NT2/D1 (cell line): ENCODE results near the gene PTH2.

Experiments used
- DNase-seq: peaks from one replicate; pipeline ENCODE4 v3.0.0-alpha.2; 2011; ENCODE audit warnings: low read depth, low spot score
- H3K27me3 ChIP-seq: 2 replicates; pipeline ENCODE4 v1.6.0; 2011; ENCODE audit warnings: mild to moderate bottlenecking; ENCODE audit not compliant: insufficient read length, insufficient read depth
- H3K36me3 ChIP-seq: 2 replicates; pipeline ENCODE4 v1.6.1; 2011; ENCODE audit warnings: mild to moderate bottlenecking, low read length, mixed read lengths; ENCODE audit not compliant: insufficient read depth, insufficient read length
- H3K4me1 ChIP-seq: 2 replicates; pipeline ENCODE4 v1.5.1; 2011; ENCODE audit not compliant: insufficient read depth, insufficient read length
- H3K4me3 ChIP-seq: 2 replicates; pipeline ENCODE4 v1.5.1; 2011; ENCODE audit warnings: low read depth; ENCODE audit not compliant: insufficient read length
- H3K9ac ChIP-seq: 2 replicates; pipeline ENCODE4 v1.6.0; 2011; ENCODE audit warnings: low read depth; ENCODE audit not compliant: insufficient read length
- H3K9me3 ChIP-seq: 2 replicates; pipeline ENCODE4 v1.5.1; 2011; ENCODE audit warnings: mild to moderate bottlenecking, low read length; ENCODE audit not compliant: insufficient read depth
- SUZ12 ChIP-seq: IDR thresholded peaks from 2 replicates; pipeline ENCODE4 v1.6.1; 2011; ENCODE audit not compliant: insufficient read length, insufficient read depth; ENCODE audit errors: extremely low read depth
- YY1 ChIP-seq: IDR thresholded peaks from 2 replicates; pipeline ENCODE4 v1.6.1; 2011; ENCODE audit not compliant: insufficient read length, insufficient read depth
- ZNF274 ChIP-seq: IDR thresholded peaks from 2 replicates; pipeline ENCODE4 v1.6.1; 2011; ENCODE audit warnings: mild to moderate bottlenecking, low read depth, low read length

PTH2 gene

DNA sequence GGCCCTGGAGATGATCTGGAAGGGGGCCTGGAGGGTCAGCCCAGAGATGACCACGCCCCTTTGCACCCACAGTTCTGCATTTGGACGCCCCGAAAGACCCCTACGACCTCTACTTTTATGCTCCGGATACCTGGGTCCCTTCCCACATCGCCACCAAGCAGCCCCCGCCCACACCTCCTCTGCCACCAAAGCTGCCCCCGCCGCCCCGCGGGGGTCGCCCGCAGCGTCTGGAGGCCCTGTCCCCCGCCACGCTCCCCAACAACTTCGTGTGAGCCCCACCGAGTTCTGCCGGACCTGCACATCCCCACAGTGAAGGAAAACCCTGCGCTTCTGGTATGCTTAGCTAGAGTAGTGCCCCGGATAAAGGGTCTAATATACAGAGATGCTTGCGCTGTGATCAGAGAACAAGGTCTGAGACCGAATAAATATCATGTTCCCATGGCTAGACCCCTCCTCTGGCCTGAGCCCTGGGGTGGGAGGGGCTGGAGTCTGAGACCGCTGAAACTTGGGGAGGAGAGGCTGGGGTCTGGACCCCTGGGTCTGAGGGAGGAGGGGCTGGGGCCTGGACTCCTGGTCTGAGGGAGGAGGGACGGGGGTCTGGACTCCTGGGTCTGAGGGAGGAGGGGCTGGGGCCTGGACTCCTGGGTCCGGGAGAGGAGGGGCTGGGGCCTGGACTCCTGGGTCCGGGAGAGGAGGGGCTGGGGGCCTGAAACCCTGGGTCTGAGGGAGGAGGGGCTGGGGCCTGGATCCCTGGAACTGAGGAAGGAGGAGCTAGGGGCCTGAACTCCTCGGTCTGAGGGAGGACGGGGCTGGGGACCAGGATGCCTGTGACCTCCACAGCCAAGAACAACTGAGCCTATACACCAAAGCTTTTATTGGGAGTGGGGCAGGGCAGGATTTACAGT is 5.6 kb upstream of the PTH2 start:
- DNase-seq = no peak
- Histone ChIP-seq H3K9ac (peak overlapping the region; percentile 56), H3K4me3 (no peak overlapping the region), H3K9me3 (no peaks in the 10 kb centered on the region), H3K4me1 (peaks cover 5% of the 10 kb centered on the region), H3K27me3 (peaks cover 63% of the 10 kb centered on the region), H3K36me3 (no peaks in the 10 kb centered on the region)
- no peak for TF ChIP-seq SUZ12
- no peak for TF ChIP-seq ZNF274
- no peak for TF ChIP-seq YY1

- Histone ChIP-seq H3K9me3 (no peaks in the 10 kb centered on the region), H3K9ac (peak overlapping the region; percentile 56), H3K4me1 (peaks cover 5% of the 10 kb centered on the region), H3K27me3 (peaks cover 63% of the 10 kb centered on the region), H3K4me3 (peak overlapping the region; percentile 45), H3K36me3 (no peaks in the 10 kb centered on the region)
- DNase-seq = no peak
- TF ChIP-seq YY1 (no peak), ZNF274 (no peak), SUZ12 (no peak)
These were observed 4.8 kb upstream of the PTH2 start for GRCh38 chr19:49427855-49428546.

DNA sequence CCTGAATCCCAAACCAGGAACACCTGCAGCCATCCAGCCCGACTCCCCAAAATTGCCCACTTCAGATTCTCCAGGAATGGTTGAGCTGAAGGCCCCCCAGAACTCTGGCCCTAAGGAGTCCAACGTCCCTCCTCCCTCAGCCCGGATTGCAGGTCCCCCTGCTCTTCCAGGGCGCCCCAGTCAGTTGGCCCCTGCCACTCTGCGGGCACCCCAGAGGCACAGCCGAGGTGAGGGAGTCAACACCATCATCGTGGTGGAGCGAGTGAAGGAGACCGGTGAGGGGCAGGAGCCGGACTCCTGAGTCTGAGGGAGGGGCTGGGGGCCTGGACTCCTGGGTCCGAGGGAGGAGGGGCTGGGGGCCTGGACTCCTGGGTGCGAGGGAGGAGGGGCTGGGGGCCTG is 4.1 kb upstream of the PTH2 start:
- DNase-seq = no peak
- Histone ChIP-seq H3K36me3 (no peaks in the 10 kb centered on the region), H3K9ac (no peak overlapping the region), H3K4me1 (peaks cover 7% of the 10 kb centered on the region), H3K27me3 (peaks cover 63% of the 10 kb centered on the region), H3K4me3 (no peak overlapping the region), H3K9me3 (no peaks in the 10 kb centered on the region)
- no peak for TF ChIP-seq ZNF274
- TF ChIP-seq YY1 = no peak
- no peak for TF ChIP-seq SUZ12

DNA sequence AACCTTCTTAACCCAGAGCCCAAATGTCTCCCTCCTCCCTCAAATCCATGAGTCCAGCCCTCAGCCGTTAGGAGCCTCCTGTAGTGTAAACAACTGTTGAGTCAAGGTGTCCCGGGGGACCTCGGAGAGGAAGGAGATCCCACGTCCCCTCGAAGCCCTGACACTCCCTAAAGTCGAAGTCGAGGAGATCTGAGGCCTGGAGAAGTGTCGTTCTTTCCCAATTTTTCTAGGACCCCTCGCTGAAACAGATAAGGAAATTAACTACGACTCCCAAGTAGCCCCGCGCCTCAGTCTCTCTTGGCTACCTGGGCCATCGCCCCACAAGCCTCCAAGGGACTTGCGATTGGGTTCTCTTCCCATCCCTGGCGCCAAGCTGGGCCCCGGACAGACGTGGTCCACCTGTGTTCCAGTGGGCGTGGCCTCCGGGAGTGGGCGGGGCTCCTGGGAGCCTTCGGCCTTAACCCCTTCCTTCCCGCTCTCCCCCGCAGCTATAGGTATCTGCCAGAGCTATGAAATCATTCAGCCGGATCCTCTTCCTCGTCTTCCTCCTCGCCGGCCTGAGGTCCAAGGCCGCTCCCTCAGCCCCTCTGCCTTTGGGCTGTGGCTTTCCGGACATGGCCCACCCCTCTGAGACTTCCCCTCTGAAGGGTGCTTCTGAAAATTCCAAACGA is 2.8 kb upstream of the PTH2 start:
- H3K4me3 ChIP-seq = peak overlapping the region; percentile 5

GRCh38 chr19:49425178-49425577 is 1.9 kb upstream of the PTH2 start, which contains the start of gene GFY:
GFY (plus strand) TSS chr19:49425388; CDS start chr19:49426431, 1,043 bp downstream.
- Histone ChIP-seq H3K27me3 (peaks cover 69% of the 10 kb centered on the region), H3K36me3 (no peaks in the 10 kb centered on the region), H3K9me3 (no peaks in the 10 kb centered on the region), H3K4me1 (peaks cover 11% of the 10 kb centered on the region), H3K4me3 (peak within 1 kb of the TSS; percentile 5), H3K9ac (no peak within 1 kb of the TSS)
- no peak for TF ChIP-seq ZNF274
- no peak for TF ChIP-seq SUZ12
- no peak for DNase-seq

More for the DNA sequence above, 2.8 kb upstream of the PTH2 start:
- no peak overlapping the region for H3K9ac ChIP-seq
- H3K9me3 ChIP-seq = no peaks in the 10 kb centered on the region
- peaks cover 7% of the 10 kb centered on the region for H3K4me1 ChIP-seq
- no peak for DNase-seq
- TF ChIP-seq YY1 (no peak), SUZ12 (no peak), ZNF274 (no peak)
- no peaks in the 10 kb centered on the region for H3K36me3 ChIP-seq
- H3K27me3 ChIP-seq = peaks cover 68% of the 10 kb centered on the region

GRCh38 chr19:49423985-49424303 is 703 bp upstream of the PTH2 start:
- Histone ChIP-seq H3K9ac (peak overlapping the region; percentile 2), H3K27me3 (peaks cover 64% of the 10 kb centered on the region), H3K4me3 (no peak overlapping the region), H3K36me3 (no peaks in the 10 kb centered on the region), H3K4me1 (peaks cover 11% of the 10 kb centered on the region), H3K9me3 (no peaks in the 10 kb centered on the region)
- no peak for TF ChIP-seq ZNF274
- TF ChIP-seq SUZ12 = no peak
- no peak for TF ChIP-seq YY1
- DNase-seq = no peak
